ENCODE results near the gene SAXO1. TPM values are rescaled to one million over a fixed set of nuclear protein-coding genes. Genes with fewer than 3 reads are reported as not detected.

Gene SAXO1
- polyA plus RNA-seq, 1 experiment: 0.01 TPM

DNA sequence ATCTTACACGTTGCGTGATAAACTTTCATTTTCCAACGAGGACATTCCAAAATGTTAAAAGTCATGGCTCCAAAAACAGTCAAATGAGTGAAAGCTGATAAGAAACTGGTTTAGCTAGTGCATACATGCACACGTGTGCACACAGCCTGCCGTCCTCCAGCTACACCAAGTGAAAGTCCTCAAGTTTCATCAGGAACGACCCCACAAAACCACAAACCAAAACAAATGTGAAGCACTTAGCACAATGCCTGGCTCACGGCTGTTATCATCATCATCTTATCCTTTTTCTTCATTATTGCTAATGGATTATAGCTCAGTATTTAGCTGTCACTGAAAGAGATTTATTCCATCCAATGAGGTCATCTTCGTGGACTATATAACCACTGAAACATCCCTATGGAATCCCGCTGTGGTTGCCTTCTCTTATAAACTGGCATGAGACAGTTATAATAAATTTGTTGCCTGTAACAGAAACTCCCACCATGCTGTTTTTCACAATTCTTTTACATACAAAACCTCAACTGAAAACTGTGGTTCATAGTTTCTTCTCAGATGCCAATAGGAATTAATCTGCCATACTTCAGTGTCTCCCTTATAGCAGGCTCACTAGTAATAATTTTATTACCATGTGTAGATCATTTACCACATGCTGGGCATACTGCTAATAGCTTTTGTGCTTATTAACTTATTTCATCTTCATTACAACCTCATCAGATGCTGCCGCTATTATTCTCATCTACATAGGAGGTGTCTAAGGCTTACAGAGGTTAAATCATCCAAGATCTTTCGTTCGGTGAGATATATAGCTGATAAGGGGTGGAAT lies 56.1 kb downstream of the SAXO1 start:
- POLR2A ChIA-PET: interaction anchor here (0.5 to 1.2 kb wide), 4 partner anchors 113 to 1735 kb away, joined by 3 to 4 read pairs (median 4); no protein-coding TSS in a partner anchor
- no peak overlapping the region for H3K27ac ChIP-seq (ENCODE audit: low read depth, low read length)
- DNase-seq (ENCODE audit: low read depth, low spot score): peak; percentile 74
- peak overlapping the region; percentile 23; the same call in 1 of the 2 replicates for H3K4me3 ChIP-seq (ENCODE audit: low read depth, low read length)
- CTCF ChIA-PET: interaction anchor here (1.0 to 1.7 kb wide), 4 partner anchors 52 to 764 kb away, joined by 3 to 4 read pairs (median 3); no protein-coding TSS in a partner anchor
- no peaks in the 10 kb centered on the region for H3K9me3 ChIP-seq (ENCODE audit: control insufficient read depth, insufficient read depth, low read length)
- H3K27me3 ChIP-seq (ENCODE audit: control insufficient read depth, insufficient read depth, low read length): peaks cover 20% of the 10 kb centered on the region
- TF ChIP-seq, protein P1, sequence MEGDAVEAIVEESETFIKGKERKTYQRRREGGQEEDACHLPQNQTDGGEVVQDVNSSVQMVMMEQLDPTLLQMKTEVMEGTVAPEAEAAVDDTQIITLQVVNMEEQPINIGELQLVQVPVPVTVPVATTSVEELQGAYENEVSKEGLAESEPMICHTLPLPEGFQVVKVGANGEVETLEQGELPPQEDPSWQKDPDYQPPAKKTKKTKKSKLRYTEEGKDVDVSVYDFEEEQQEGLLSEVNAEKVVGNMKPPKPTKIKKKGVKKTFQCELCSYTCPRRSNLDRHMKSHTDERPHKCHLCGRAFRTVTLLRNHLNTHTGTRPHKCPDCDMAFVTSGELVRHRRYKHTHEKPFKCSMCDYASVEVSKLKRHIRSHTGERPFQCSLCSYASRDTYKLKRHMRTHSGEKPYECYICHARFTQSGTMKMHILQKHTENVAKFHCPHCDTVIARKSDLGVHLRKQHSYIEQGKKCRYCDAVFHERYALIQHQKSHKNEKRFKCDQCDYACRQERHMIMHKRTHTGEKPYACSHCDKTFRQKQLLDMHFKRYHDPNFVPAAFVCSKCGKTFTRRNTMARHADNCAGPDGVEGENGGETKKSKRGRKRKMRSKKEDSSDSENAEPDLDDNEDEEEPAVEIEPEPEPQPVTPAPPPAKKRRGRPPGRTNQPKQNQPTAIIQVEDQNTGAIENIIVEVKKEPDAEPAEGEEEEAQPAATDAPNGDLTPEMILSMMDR (IDR thresholded peaks at IDR 0.05; ENCODE audit: low read depth, low read length): no peak

DNA sequence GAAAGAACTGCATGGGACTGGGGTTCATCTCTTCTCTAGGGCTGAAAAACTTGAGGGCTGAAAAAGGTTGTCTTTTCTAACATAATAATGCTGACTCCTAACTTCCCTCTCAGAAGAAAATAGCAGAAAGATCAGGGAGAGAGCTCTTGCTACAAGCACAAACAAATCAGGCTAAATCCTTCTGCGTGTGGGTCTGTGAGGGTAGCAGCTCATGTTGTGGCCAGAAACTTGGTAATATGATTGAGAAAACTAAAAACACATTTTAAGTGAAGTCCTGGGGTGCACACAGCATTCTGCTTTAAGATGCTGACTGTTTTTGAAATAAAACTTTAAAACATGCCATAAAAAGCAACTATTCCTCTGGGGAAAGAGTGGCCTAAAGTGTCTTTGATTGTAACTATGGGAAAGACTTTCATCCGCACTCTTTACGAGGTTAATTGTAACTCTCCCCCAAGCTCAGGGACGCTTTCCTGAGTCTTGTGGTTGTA lies 56.7 kb downstream of the SAXO1 start:
- CTCF ChIA-PET: interaction anchor here (1.0 to 1.1 kb wide), 2 partner anchors 721 to 764 kb away, joined by 3 read pairs; no protein-coding TSS in a partner anchor
- DNase-seq (ENCODE audit: low read depth, low spot score): no peak
- TF ChIP-seq, protein P1 (IDR thresholded peaks at IDR 0.05; ENCODE audit: low read depth, low read length): no peak
- Histone ChIP-seq H3K9me3 (ENCODE audit: control insufficient read depth, insufficient read depth, low read length) (no peaks in the 10 kb centered on the region), H3K4me3 (ENCODE audit: low read depth, low read length) (peak overlapping the region; percentile 23; the same call in 1 of the 2 replicates), H3K27ac (ENCODE audit: low read depth, low read length) (no peak overlapping the region), H3K27me3 (ENCODE audit: control insufficient read depth, insufficient read depth, low read length) (peaks cover 20% of the 10 kb centered on the region)
- POLR2A ChIA-PET: interaction anchor here (0.5 to 1.2 kb wide), 4 partner anchors 112 to 1736 kb away, joined by 3 to 4 read pairs (median 4); no protein-coding TSS in a partner anchor

DNA sequence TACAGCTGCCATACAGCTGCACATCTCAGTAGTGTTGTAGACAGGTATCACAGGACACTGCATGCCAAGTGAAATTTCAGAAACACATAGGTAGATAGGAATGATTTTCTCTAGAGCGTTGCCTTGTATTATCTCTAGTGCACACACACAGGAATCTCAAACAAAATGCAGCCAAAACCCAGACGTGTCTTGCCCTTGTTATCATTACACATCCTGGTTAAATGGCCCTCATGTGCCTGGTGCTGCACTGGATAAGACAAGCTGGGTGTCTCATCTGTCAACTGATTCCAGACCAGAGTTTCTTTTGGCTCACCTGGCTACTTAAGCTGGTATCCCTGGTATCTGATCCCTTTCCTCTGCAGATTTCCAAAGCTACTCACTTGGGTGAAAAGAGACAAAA lies 59.7 kb downstream of the SAXO1 start:
- DNase-seq (ENCODE audit: low read depth, low spot score): no peak
- ChIA-PET POLR2A (no interaction called here), CTCF (no interaction called here)
- Histone ChIP-seq H3K27me3 (ENCODE audit: control insufficient read depth, insufficient read depth, low read length) (peaks cover 36% of the 10 kb centered on the region), H3K4me3 (ENCODE audit: low read depth, low read length) (no peak overlapping the region), H3K9me3 (ENCODE audit: control insufficient read depth, insufficient read depth, low read length) (no peaks in the 10 kb centered on the region; the same call in 1 of the 2 replicates), H3K27ac (ENCODE audit: low read depth, low read length) (no peak overlapping the region)
- TF ChIP-seq, protein P1 (IDR thresholded peaks at IDR 0.05; ENCODE audit: low read depth, low read length): no peak

DNA sequence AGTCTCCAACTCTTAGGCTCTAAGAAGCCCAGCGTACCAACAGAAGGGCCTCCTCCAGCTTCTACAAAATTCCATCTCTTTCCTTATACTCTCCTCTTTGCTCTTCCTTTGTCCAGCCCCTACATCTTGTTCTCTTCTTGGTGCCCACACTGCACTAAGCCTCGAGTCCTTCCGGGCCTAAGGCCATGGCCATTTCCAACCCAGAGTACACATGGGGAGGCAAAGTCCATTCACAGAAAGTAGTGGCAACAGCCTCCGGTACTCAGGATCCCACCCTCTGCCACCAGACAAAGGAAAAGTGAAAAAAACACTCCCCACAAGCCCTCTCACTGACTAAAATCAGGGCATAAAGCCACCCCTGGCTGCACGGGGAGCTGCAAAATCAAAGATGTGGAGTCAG lies 60.3 kb downstream of the SAXO1 start:
- TF ChIP-seq, protein P1 (IDR thresholded peaks at IDR 0.05; ENCODE audit: low read depth, low read length): no peak
- H3K9me3 ChIP-seq (ENCODE audit: control insufficient read depth, insufficient read depth, low read length): peaks cover 5% of the 10 kb centered on the region; the same call in 1 of the 2 replicates

GRCh38 chr9:18971909-18972308 lies 61.1 kb downstream of the SAXO1 start:
- ChIA-PET CTCF (no interaction called here), POLR2A (no interaction called here)
- TF ChIP-seq, protein P1 (IDR thresholded peaks at IDR 0.05; ENCODE audit: low read depth, low read length): no peak
- Histone ChIP-seq H3K27me3 (ENCODE audit: control insufficient read depth, insufficient read depth, low read length) (peaks cover 43% of the 10 kb centered on the region), H3K27ac (ENCODE audit: low read depth, low read length) (no peak overlapping the region), H3K4me3 (ENCODE audit: low read depth, low read length) (no peak overlapping the region), H3K9me3 (ENCODE audit: control insufficient read depth, insufficient read depth, low read length) (peaks cover 5% of the 10 kb centered on the region; the same call in 1 of the 2 replicates)
- DNase-seq (ENCODE audit: low read depth, low spot score): no peak

More for the DNA sequence above, 60.3 kb downstream of the SAXO1 start:
- ChIA-PET POLR2A (no interaction called here), CTCF (no interaction called here)
- no peak for DNase-seq (ENCODE audit: low read depth, low spot score)
- no peak overlapping the region for H3K27ac ChIP-seq (ENCODE audit: low read depth, low read length)
- H3K27me3 ChIP-seq (ENCODE audit: control insufficient read depth, insufficient read depth, low read length): peaks cover 40% of the 10 kb centered on the region
- no peak overlapping the region for H3K4me3 ChIP-seq (ENCODE audit: low read depth, low read length)
